Measurements from ENCODE around the gene ANAPC5. TPM values are rescaled to one million over a fixed set of nuclear protein-coding genes. Genes with fewer than 3 reads are reported as not detected.

ANAPC5 gene
- total RNA-seq, 1 experiment from 2014 or later, result 116 TPM

DNA sequence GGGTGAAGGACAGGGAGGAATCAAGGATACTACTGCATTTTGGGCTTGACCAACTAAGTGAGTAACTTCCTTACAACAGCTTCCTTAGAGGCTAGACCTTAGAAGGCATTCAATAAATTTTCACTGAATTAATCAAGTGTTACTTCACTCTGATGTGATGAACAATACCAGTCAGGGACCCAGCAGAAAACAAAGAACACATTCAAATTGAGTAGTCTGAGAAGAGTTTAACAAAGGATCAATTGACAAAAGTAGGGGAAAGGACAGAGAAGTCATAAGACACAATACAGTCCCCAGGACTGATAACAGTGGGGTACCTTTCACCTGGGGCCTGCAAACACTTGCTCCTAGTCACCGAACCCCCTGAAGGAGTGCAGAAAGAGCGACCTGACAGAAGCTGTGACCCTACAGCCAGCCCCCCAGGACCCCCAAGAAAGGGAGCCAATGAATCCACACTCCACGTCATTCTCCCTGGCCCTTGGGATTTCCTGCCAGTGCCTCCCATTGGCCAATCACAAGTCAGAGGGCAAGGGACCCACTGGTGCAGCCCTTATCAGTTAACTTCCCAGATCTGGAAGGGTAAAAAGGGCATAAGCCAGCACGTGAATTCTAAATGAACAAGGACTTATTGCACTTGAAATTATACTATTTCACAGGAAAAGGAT, 6.9 kb downstream of the ANAPC5 start:
- Mint-ChIP-seq H3K27me3 (ENCODE audit: low read depth) (no peaks in the 10 kb centered on the region), H3K4me1 (no peaks in the 10 kb centered on the region), H3K27ac (no peak overlapping the region), H3K4me3 (no peak overlapping the region), H3K9me3 (no peaks in the 10 kb centered on the region), H3K36me3 (peaks cover 52% of the 10 kb centered on the region)
- ChIA-PET POLR2A (no interaction called here), CTCF (no interaction called here)
- DNase-seq (ENCODE audit: low spot score), result no peak
- TF ChIP-seq, protein P1, sequence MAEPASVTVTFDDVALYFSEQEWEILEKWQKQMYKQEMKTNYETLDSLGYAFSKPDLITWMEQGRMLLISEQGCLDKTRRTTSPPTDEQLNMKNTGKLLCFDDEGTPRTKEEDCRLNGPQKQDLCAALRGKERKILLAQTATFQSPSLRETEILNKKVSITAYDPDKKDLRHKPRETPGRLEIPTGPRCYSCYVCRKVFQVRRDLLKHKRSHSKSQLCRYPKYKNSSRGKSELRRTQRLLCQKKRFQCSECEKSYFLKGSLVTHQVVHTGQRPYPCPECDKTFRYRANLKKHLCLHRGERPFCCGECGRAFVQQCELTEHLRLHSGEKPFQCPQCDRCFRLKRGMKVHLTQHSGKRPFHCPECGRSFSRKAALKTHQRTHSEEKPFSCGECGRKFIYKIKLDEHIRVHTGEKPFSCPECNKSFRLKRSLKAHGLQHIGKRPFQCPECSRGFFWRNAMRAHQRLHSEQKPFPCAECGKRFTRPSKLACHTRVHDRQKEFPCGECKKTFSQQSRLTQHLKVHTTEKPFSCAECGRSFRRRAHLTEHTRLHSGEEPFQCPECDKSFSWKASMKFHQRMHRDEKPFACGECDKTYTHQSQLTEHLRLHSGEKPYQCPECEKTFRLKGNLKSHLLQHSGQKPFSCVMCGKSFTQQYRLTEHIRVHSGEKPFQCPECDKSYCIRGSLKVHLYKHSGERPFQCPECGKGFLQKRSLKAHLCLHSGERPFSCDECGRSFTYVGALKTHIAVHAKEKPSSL (CRISPR knock-in tag; conservative IDR thresholded peaks at IDR 0.05), result no peak
- TF ChIP-seq, protein P2, sequence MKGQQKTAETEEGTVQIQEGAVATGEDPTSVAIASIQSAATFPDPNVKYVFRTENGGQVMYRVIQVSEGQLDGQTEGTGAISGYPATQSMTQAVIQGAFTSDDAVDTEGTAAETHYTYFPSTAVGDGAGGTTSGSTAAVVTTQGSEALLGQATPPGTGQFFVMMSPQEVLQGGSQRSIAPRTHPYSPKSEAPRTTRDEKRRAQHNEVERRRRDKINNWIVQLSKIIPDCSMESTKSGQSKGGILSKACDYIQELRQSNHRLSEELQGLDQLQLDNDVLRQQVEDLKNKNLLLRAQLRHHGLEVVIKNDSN (CRISPR knock-in tag; IDR thresholded peaks at IDR 0.05), result no peak
- TF ChIP-seq, protein P3, sequence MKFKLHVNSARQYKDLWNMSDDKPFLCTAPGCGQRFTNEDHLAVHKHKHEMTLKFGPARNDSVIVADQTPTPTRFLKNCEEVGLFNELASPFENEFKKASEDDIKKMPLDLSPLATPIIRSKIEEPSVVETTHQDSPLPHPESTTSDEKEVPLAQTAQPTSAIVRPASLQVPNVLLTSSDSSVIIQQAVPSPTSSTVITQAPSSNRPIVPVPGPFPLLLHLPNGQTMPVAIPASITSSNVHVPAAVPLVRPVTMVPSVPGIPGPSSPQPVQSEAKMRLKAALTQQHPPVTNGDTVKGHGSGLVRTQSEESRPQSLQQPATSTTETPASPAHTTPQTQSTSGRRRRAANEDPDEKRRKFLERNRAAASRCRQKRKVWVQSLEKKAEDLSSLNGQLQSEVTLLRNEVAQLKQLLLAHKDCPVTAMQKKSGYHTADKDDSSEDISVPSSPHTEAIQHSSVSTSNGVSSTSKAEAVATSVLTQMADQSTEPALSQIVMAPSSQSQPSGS (CRISPR knock-in tag; IDR thresholded peaks at IDR 0.05; ENCODE audit: borderline replicate concordance, low read depth), result no peak
- TF ChIP-seq GRHL2 (CRISPR knock-in tag; IDR thresholded peaks at IDR 0.05; ENCODE audit: insufficient replicate concordance, severe bottlenecking) (no peak), ZNF219 (CRISPR knock-in tag; IDR thresholded peaks at IDR 0.05; ENCODE audit: borderline replicate concordance) (no peak), NR3C1 (CRISPR knock-in tag; conservative IDR thresholded peaks at IDR 0.05; ENCODE audit: low read depth) (no peak), NR1H2 (CRISPR knock-in tag; IDR thresholded peaks at IDR 0.05) (no peak), TEAD1 (CRISPR knock-in tag; IDR thresholded peaks at IDR 0.05) (no peak), ESRRA (CRISPR knock-in tag; IDR thresholded peaks at IDR 0.05; ENCODE audit: borderline replicate concordance) (no peak), ETV6 (CRISPR knock-in tag; IDR thresholded peaks at IDR 0.05) (no peak)
- TF ChIP-seq, protein P4, sequence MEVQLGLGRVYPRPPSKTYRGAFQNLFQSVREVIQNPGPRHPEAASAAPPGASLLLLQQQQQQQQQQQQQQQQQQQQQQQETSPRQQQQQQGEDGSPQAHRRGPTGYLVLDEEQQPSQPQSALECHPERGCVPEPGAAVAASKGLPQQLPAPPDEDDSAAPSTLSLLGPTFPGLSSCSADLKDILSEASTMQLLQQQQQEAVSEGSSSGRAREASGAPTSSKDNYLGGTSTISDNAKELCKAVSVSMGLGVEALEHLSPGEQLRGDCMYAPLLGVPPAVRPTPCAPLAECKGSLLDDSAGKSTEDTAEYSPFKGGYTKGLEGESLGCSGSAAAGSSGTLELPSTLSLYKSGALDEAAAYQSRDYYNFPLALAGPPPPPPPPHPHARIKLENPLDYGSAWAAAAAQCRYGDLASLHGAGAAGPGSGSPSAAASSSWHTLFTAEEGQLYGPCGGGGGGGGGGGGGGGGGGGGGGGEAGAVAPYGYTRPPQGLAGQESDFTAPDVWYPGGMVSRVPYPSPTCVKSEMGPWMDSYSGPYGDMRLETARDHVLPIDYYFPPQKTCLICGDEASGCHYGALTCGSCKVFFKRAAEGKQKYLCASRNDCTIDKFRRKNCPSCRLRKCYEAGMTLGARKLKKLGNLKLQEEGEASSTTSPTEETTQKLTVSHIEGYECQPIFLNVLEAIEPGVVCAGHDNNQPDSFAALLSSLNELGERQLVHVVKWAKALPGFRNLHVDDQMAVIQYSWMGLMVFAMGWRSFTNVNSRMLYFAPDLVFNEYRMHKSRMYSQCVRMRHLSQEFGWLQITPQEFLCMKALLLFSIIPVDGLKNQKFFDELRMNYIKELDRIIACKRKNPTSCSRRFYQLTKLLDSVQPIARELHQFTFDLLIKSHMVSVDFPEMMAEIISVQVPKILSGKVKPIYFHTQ (CRISPR knock-in tag; IDR thresholded peaks at IDR 0.05), result no peak
- TF ChIP-seq, protein P5, sequence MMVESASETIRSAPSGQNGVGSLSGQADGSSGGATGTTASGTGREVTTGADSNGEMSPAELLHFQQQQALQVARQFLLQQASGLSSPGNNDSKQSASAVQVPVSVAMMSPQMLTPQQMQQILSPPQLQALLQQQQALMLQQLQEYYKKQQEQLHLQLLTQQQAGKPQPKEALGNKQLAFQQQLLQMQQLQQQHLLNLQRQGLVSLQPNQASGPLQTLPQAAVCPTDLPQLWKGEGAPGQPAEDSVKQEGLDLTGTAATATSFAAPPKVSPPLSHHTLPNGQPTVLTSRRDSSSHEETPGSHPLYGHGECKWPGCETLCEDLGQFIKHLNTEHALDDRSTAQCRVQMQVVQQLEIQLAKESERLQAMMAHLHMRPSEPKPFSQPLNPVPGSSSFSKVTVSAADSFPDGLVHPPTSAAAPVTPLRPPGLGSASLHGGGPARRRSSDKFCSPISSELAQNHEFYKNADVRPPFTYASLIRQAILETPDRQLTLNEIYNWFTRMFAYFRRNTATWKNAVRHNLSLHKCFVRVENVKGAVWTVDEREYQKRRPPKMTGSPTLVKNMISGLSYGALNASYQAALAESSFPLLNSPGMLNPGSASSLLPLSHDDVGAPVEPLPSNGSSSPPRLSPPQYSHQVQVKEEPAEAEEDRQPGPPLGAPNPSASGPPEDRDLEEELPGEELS (CRISPR knock-in tag; IDR thresholded peaks at IDR 0.05), result no peak
- TF ChIP-seq, protein P6, sequence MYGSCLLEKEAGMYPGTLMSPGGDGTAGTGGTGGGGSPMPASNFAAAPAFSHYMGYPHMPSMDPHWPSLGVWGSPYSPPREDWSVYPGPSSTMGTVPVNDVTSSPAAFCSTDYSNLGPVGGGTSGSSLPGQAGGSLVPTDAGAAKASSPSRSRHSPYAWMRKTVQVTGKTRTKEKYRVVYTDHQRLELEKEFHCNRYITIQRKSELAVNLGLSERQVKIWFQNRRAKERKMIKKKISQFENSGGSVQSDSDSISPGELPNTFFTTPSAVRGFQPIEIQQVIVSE (CRISPR knock-in tag; IDR thresholded peaks at IDR 0.05; ENCODE audit: borderline replicate concordance), result no peak
- TF ChIP-seq, protein P7, sequence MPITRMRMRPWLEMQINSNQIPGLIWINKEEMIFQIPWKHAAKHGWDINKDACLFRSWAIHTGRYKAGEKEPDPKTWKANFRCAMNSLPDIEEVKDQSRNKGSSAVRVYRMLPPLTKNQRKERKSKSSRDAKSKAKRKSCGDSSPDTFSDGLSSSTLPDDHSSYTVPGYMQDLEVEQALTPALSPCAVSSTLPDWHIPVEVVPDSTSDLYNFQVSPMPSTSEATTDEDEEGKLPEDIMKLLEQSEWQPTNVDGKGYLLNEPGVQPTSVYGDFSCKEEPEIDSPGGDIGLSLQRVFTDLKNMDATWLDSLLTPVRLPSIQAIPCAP (CRISPR knock-in tag; IDR thresholded peaks at IDR 0.05), result no peak
- TF ChIP-seq, protein P8, sequence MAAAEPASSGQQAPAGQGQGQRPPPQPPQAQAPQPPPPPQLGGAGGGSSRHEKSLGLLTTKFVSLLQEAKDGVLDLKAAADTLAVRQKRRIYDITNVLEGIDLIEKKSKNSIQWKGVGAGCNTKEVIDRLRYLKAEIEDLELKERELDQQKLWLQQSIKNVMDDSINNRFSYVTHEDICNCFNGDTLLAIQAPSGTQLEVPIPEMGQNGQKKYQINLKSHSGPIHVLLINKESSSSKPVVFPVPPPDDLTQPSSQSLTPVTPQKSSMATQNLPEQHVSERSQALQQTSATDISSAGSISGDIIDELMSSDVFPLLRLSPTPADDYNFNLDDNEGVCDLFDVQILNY (CRISPR knock-in tag; IDR thresholded peaks at IDR 0.05), result no peak
- ATAC-seq, result no peak
